NCI-H524 (cell line): ENCODE data around the gene RIT1.

Experiments used
- DNase-seq, 2 experiments: peaks; one replicate each; lab custom pipeline; 2025; lab: John Stamatoyannopoulos, UW

RIT1 gene

GRCh38 chr1:155911156-155912055, at the start of gene RIT1:
Gene RIT1 (minus strand): TSS chr1:155911349. CDS start chr1:155910761, 588 bp downstream.
- DNase-seq: peak; percentile 44 to 74

- no peak for DNase-seq
Observed at GRCh38 chr1:155960081-155960745, 49.1 kb upstream of the RIT1 start.

DNA sequence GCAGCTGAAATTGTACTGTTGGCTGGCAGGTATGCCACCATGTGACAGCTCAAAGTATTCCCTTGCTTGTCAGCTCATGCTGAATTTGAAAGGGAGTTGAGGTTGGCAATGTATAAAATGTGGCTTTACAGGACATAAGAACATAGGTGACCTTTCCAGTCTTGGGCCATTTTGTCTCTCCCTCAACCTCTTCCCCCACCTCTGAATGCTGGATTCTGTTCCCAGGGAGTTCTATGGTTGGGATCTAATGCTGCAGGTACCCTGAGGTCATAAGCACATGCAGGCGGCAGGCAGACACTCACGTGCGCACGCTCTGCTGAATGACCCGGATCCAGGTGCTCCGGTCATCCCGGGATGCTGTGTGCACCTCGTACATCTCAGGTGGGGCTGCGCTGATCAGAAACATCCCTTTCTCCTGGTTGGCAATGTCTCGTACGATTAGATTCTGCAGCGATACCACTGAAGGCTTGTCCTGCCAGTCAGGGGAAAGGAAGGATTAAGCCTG, 46.3 kb upstream of the RIT1 start:
- DNase-seq: no peak

GRCh38 chr1:155954645-155955044, 43.5 kb upstream of the RIT1 start:
- DNase-seq: no peak

GRCh38 chr1:155952505-155952890, 41.3 kb upstream of the RIT1 start:
- no peak for DNase-seq

DNA sequence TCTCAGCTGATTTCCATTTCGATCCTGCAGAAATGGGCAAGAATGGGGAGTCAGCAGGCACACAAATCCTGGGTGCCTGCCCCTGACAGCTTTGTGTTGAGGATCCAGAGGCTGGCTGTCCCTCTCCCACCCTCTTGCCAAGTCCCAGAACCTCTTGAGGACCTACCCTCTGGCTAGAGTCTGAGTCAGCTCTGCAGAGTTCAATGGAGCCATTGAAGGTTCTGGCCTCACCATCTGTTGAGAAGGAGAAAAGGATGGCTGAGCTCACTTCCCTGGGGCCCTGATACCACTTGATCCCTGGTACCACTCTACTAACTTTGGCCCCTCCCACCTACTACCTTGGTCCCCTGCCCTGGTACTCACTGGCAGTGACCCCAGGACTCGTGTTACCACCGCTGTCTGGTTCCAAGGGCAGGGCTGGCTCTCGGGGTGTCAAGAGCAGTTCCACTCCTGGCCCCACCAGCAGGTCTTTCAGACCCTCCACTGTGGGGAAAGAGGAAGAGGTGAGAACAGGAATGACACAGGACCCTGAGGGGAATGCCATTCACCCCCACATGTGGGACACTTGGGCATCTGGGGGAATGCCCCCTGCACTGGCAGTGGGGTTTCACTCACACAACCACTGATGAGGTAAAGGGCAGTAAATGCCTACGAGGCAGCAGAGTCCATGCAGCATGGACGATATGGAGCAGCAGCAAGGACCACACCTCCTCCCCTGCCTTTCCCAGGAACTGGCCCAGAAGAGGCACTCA, 40.8 kb upstream of the RIT1 start:
- DNase-seq: no peak

- no peak for DNase-seq
Observed at GRCh38 chr1:155950829-155951228, 39.7 kb upstream of the RIT1 start.

GRCh38 chr1:155947741-155948140, 36.6 kb upstream of the RIT1 start:
- DNase-seq: no peak

DNA sequence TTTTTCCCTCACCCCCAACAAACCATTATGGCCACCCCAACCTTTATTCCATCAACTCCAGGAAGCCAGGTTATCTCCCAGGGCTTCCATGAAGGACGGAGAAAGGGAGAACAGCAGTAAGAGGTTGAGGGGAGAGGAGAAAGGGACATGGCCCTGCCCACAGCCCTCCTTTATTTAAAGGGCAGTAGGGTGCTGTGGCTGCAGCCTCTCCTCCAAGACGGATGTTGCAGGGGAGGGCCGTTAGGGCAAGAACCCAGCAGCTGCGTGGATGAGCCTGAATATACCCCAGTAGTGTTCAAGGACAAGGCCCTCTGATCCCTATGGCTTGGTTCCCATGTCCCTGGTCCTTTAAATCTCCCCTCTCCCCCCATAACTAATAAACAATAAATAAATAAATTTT, 36.1 kb upstream of the RIT1 start:
- no peak for DNase-seq

DNA sequence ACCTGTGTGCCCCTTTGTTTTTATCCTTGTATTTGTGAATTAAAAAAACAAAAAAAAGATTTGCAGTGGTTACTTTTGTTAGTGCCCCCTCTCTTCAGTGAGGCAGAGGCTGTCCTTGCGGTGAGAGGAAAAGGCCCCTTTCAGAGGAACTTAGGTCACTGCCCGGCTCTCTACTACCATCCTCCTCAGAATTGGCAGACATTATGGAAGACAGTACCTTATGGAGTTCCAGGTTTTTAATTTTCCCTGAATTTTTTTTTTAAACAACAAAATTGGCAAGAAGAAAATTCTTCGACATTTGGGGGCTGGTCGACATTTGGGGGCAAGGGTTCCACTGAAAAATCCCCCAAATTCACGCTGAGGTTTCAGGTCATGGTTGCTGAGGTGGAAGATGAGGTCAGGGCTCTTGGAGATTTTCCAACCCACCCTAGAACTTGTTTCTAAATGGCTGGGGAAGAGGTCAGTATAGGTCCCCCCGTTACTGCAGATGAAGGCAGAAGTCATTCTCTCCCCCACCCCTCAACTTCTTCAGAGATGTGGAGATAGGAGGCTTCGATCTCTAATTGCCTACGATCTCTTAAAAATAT, 35.6 kb upstream of the RIT1 start:
- no peak for DNase-seq

GRCh38 chr1:155944444-155944799, 33.3 kb upstream of the RIT1 start:
- DNase-seq: peak in 1 of 2 experiments; percentile 19

DNA sequence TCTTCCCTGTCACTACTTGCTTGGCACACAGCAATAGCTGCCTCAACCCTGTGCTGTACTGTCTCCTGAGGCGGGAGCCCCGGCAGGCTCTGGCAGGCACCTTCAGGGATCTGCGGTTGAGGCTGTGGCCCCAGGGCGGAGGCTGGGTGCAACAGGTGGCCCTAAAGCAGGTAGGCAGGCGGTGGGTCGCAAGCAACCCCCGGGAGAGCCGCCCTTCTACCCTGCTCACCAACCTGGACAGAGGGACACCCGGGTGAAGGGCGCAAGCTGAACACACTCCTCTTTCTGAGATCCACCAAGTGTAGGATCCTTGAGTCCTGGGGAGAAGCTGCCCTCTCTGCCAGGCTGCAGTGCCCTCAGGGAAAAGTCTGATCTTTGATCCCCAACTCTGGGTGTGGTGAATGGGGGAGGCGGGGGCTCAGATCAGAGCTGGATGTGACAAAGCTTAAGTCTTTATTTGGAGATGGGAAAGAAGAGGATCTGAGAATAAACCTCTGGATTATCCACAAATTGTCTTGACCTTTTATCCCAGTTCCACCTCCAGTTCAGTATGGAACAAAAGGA, 31.5 kb upstream of the RIT1 start:
- no peak for DNase-seq

- DNase-seq: no peak
Observed at GRCh38 chr1:155941845-155942531, 30.8 kb upstream of the RIT1 start.

GRCh38 chr1:155940993-155941844, 30.1 kb upstream of the RIT1 start, which contains the start of gene RXFP4:
Gene RXFP4 (plus strand): TSS chr1:155941638. CDS start chr1:155941710, 72 bp downstream.
- no peak for DNase-seq

DNA sequence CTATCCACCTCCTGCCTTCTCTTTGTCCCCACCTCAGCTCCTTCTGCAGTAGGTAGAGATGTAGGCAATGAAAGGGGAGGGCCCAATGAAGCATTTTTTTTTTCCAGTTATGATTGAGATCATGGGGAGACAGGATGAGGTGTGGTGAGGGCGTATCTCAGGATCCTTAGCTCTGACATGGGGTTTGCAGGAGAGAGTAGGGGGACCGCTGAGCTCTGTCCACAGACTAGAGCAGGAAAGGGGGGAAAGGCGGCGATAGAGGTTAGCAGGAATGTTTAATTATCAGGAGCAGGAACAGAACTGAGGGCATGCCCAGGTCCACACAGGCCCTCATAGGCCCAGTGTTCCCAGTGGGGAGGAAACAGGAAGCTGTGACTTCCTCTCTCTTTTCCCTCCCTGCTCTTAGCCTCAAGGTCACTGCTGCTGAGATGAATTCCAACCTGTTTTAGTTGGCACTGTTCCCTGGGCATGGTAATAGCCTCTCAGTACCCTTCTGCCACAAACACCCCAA, 29.4 kb upstream of the RIT1 start:
- DNase-seq: no peak

DNA sequence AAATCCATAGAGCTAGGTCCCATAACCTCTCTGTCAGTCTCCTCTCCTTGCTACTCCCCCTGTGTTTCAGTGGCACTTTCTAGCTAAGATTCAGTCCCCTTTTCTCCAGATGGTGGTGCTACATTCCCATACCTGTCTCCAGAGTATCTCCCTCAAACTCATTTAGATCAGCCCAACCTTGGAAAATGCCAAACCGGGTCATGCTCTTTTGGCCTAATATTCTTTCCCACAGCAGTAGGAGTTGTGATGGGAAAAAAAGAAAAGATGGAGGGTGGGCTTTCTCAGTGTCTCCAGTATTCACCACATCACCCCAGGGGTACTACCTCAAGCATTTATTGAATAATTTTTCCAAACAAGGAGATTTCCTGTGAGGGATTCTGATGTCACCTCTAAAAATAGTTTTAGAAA, 27.1 kb upstream of the RIT1 start:
- peak; percentile 44 to 77 for DNase-seq

DNA sequence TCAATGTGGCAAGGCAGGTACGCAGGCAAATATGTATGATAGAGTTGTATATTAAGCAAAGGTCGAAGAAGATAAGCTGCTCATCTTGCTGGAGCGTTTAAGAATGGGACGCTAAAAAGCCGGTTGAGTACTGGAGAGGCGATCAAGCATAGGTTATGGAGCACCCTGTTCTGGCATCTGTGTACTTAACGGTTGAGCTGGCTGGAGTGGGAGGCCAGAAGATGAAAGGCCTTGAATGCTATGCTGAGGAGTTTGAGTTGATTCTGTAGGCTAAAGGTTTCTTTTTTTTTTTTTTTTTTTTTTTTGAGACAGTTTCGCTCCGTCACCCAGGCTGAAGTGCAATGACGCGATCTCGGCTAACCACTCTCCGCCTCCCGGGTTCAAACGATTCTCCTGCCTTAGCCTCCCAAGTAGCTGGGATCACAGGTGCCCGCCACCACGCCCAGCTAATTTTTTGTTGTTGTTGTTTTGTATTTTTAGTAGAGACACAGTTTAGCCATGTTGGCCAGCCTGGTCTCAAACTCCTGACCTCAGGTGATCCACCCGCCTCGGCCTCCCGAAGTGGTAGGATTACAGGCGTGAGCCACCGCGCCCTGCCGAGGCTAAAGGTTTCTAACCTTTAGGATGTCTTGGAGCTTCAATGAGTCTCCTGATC, 23.9 kb upstream of the RIT1 start:
- peak in 1 of 2 experiments; percentile 52 for DNase-seq

- peak; percentile 95 to 99 for DNase-seq
Observed at GRCh38 chr1:155934097-155934935, 23.2 kb upstream of the RIT1 start, which contains the start of gene KHDC4. Gene KHDC4 (minus strand): TSS chr1:155934413. CDS start chr1:155934373, 40 bp downstream.
